Endothelial cell of umbilical vein (primary cell): ENCODE results near the gene HMGXB4. TPM values are rescaled to one million over a fixed set of nuclear protein-coding genes. Genes with fewer than 3 reads are reported as not detected.

Experiments
- BruUV-seq: library from RNA; stranded (reverse); fragments of 400-500 nt; replicated peaks from 2 replicates; lab custom pipeline; 2021; lab: Mats Ljungman, UMichigan
- CTCF ChIA-PET: fragments of 300-600, 350-600 bp; sonication (Branson Sonifier 250); formaldehyde crosslinking; loops from one replicate; lab custom pipeline; 2021; ENCODE audit warnings: antibody characterized with exemption, inconsistent platforms; lab: Charles Lee
- POLR2A ChIA-PET: fragments of 300-600, 350-600 bp; sonication (Branson Sonifier 250); formaldehyde crosslinking; loops from one replicate; lab custom pipeline; 2021; ENCODE audit warnings: antibody characterized with exemption, inconsistent platforms; lab: Charles Lee
- DNase-seq: peaks from one replicate; pipeline ENCODE4 v3.0.0-alpha.2; 2011; ENCODE audit warnings: low read depth, low spot score
- FAIRE-seq: peaks from 2 replicates; lab custom pipeline; 2011; peaks lifted over from hg19 to GRCh38; lab: Jason Lieb, UNC
- H2AFZ ChIP-seq: 2 replicates; pipeline ENCODE4 v1.6.0; 2012; ENCODE audit warnings: low read depth, low read length, control low read depth, inconsistent platforms
- H3K27ac ChIP-seq: 2 replicates; pipeline ENCODE4 v1.5.1; 2011; ENCODE audit warnings: low read depth, mild to moderate bottlenecking, control low read depth, low read length, moderate library complexity; ENCODE audit not compliant: insufficient read depth
- H3K27me3 ChIP-seq, 2 experiments: 2 replicates each; pipeline versions ENCODE4 v1.6.0 to v1.6.1; 2011; ENCODE audit warnings: low read length in 2 of 2, mixed read lengths in 1 of 2; ENCODE audit not compliant: control insufficient read depth in 2 of 2, insufficient read depth in 2 of 2
- H3K36me3 ChIP-seq, 2 experiments: 2 replicates in 1 of 2; 3 replicates in 1 of 2; pipeline ENCODE4 v1.5.1; 2011; ENCODE audit warnings: low read length in 2 of 2, mild to moderate bottlenecking in 1 of 2, moderate library complexity in 1 of 2; ENCODE audit not compliant: control insufficient read depth in 2 of 2, insufficient read depth in 2 of 2; ENCODE audit errors: extremely low read depth in 1 of 2
- H3K4me1 ChIP-seq: 3 replicates; pipeline ENCODE4 v1.5.1; 2011; ENCODE audit warnings: mild to moderate bottlenecking, low read length; ENCODE audit not compliant: control insufficient read depth, insufficient read depth; ENCODE audit errors: extremely low read depth
- H3K4me2 ChIP-seq: 2 replicates; pipeline ENCODE4 v1.6.1; 2011; ENCODE audit warnings: low read length, control low read depth, mixed read lengths; ENCODE audit not compliant: insufficient read depth
- H3K4me3 ChIP-seq, 3 experiments: fragments of 200-600 bp in 1 of 3; sonication (generic), shearing (Covaris generic) in 1 of 3; replicated peaks in 1 of 3; 2 replicates each; pipeline ENCODE4 v1.5.1; 2011 to 2016; ENCODE audit warnings: control low read depth in 3 of 3, low read length in 3 of 3, mild to moderate bottlenecking in 2 of 3, inconsistent platforms in 1 of 3, low read depth in 1 of 3, moderate library complexity in 1 of 3; ENCODE audit not compliant: insufficient read depth in 1 of 3
- H3K79me2 ChIP-seq: 2 replicates; pipeline ENCODE4 v1.6.0; 2012; ENCODE audit warnings: low read length, inconsistent platforms; ENCODE audit not compliant: control insufficient read depth, insufficient read depth
- H3K9ac ChIP-seq: replicated peaks from 2 replicates; pipeline ENCODE3; 2011; ENCODE audit warnings: low read length, control low read depth; ENCODE audit not compliant: insufficient read depth; ENCODE audit errors: extremely low read depth
- H3K9me1 ChIP-seq: replicated peaks from 3 replicates; pipeline ENCODE4 v1.6.0; 2011; ENCODE audit warnings: mild to moderate bottlenecking, low read length; ENCODE audit not compliant: control insufficient read depth, insufficient read depth; ENCODE audit errors: extremely low read depth
- H3K9me3 ChIP-seq: replicated peaks from 2 replicates; pipeline ENCODE4 v1.5.1; 2012; ENCODE audit warnings: low read length, inconsistent platforms; ENCODE audit not compliant: control insufficient read depth, insufficient read depth
- H4K20me1 ChIP-seq: replicated peaks from 2 replicates; pipeline ENCODE3; 2011; ENCODE audit warnings: mild to moderate bottlenecking, low read length; ENCODE audit not compliant: control insufficient read depth, insufficient read depth; ENCODE audit errors: extremely low read depth
- CTCF ChIP-seq, 2 donors: IDR thresholded peaks; 1 replicate in 1 of 2; 2 replicates in 1 of 2; pipeline ENCODE4 v1.5.1; 2011; ENCODE audit warnings: low read length in 2 of 2, mild to moderate bottlenecking in 2 of 2, moderate library complexity in 2 of 2, control low read depth in 1 of 2, inconsistent platforms in 1 of 2, low read depth in 1 of 2; ENCODE audit not compliant: insufficient read depth in 1 of 2; ENCODE audit errors: extremely low read depth in 1 of 2
- EZH2 ChIP-seq: IDR thresholded peaks from 2 replicates; pipeline ENCODE4 v1.6.1; 2012; ENCODE audit warnings: borderline replicate concordance, low read depth, mild to moderate bottlenecking, moderate library complexity, low read length, inconsistent platforms; ENCODE audit not compliant: severe bottlenecking
- FOS ChIP-seq: IDR thresholded peaks from 2 replicates; pipeline ENCODE4 v1.6.1; 2011; ENCODE audit warnings: mild to moderate bottlenecking, low read length, moderate library complexity, borderline replicate concordance; ENCODE audit not compliant: insufficient read depth
- GATA2 ChIP-seq: IDR thresholded peaks from 2 replicates; pipeline ENCODE4 v1.7.0; 2011; ENCODE audit warnings: low read depth, mild to moderate bottlenecking, moderate library complexity, mixed read lengths, low read length; ENCODE audit not compliant: insufficient read length, insufficient read depth
- JUN ChIP-seq: IDR thresholded peaks from 2 replicates; pipeline ENCODE4 v1.6.1; 2011; ENCODE audit warnings: borderline replicate concordance, low read depth; ENCODE audit not compliant: insufficient read length, insufficient read depth
- MAX ChIP-seq: IDR thresholded peaks from 2 replicates; pipeline ENCODE4 v1.6.1; 2011; ENCODE audit not compliant: insufficient read depth, insufficient read length
- MYC ChIP-seq: IDR thresholded peaks from one replicate; pipeline ENCODE4 v1.6.1; 2011; ENCODE audit warnings: mild to moderate bottlenecking, low read depth, low read length
- POLR2A ChIP-seq: IDR thresholded peaks from 2 replicates; pipeline ENCODE4 v1.6.1; 2012; ENCODE audit warnings: low read depth, mild to moderate bottlenecking, control low read depth, low read length
- POLR2AphosphoS5 ChIP-seq: IDR thresholded peaks from 2 replicates; pipeline ENCODE4 v1.6.1; 2012; ENCODE audit warnings: low read depth, mild to moderate bottlenecking, control low read depth, low read length, moderate library complexity; ENCODE audit not compliant: insufficient read depth
- dilution Hi-C: fragments of 300-500 bp; cut with MboI; formaldehyde crosslinking; loops from one replicate; pipeline ENCODE4 v1.15.0; 2019; ENCODE audit warnings: low sequenced_read_pairs; ENCODE audit not compliant: extremely low pct_ligation_motif_present
- intact Hi-C: fragments of 100-400 bp; cut with micrococcal nuclease; formaldehyde crosslinking; loops from one replicate; pipeline ENCODE4 v1.10.0; 2022
- polyA plus RNA-seq, 4 experiments: library from polyadenylated mRNA; depleted of rRNA in 3 of 4; stranded (reverse) in 3 of 4; unstranded in 1 of 4; fragments of >200 nt; gene quantifications; 2 replicates each; pipeline versions ENCODE4 v1.2.1 to v1.2.3, GENCODE V29; 2011 to 2012; ENCODE audit warnings: missing spikeins in 1 of 4
- total RNA-seq: library from RNA; stranded (reverse); gene quantifications from 2 replicates; pipeline ENCODE4 v1.2.3, GENCODE V29; 2021

The HMGXB4 gene
- total and polyA plus RNA-seq, 2 donors (not counting 3 experiments of a cell fraction or from before 2014, with no cell fraction given) = 12.2 to 30.5 TPM

GRCh38 chr22:35324762-35325161, 67.5 kb downstream of the HMGXB4 start:
- Histone ChIP-seq H3K4me1 (peaks cover 12% of the 10 kb centered on the region), H3K27ac (no peak overlapping the region), H3K27me3 (no peaks in the 10 kb centered on the region), H3K9me1 (no peaks in the 10 kb centered on the region), H4K20me1 (no peaks in the 10 kb centered on the region), H3K36me3 (peaks cover 2 to 42% of the 10 kb centered on the region in 2 experiments), H3K4me2 (no peak overlapping the region), H2AFZ (no peak overlapping the region), H3K9me3 (no peaks in the 10 kb centered on the region), H3K9ac (no peak overlapping the region), H3K4me3 (no peak overlapping the region), H3K79me2 (no peaks in the 10 kb centered on the region)
- ChIA-PET CTCF (interaction anchor here (1.7 kb wide), 1 partner anchor 18 kb away, joined by 4 read pairs; no protein-coding TSS in a partner anchor), POLR2A (no interaction called here)
- FAIRE-seq (no peak), DNase-seq (no peak)
- intact Hi-C loops = no loop called here
- no TSS peak for BruUV-seq
- dilution Hi-C loops = no loop called here
- no peak for TF ChIP-seq POLR2A
- no peak for TF ChIP-seq JUN
- no peak for TF ChIP-seq EZH2
- TF ChIP-seq GATA2 = no peak
- TF ChIP-seq MAX = no peak
- no peak for TF ChIP-seq CTCF (IDR thresholded peaks at IDR 0.05; ENCODE audit: extremely low read depth in 1 of 2, insufficient read depth in 1 of 2, low read depth in 1 of 2, low read length in 2 of 2)
- no peak for TF ChIP-seq MYC
- TF ChIP-seq POLR2AphosphoS5 = no peak
- no peak for TF ChIP-seq FOS
